ENCODE results near the gene ULBP3. TPM values are rescaled to one million over a fixed set of nuclear protein-coding genes. Genes with fewer than 3 reads are reported as not detected.
"Not testable (repeated sequence)": the region's sequence is repeated elsewhere in the genome, so short reads cannot be mapped to it uniquely, and the experiment has no call there.

ULBP3 gene
- total RNA-seq, 1 donor from 2014 or later = 1.0 TPM

DNA sequence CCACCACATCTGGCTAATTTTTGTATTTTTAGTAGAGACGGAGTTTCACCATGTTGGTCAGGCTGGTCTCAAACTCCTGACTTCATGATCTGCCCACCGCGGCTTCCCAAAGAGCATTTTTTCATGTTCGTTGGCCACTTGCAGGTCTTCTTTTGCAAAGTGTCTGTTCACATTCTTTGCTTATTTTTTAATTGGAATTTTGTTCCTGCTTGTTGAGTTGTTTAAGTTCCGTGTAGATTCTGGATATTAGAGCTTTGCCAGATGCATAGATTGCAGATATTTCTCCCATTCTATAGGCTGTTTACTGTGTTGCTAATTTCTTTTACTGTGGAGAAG lies 51.8 kb downstream of the ULBP3 start:
- intact Hi-C loops (cut with micrococcal nuclease) = loop anchor here (1.0 to 2.0 kb wide), 2 partner anchors 83 to 182 kb away; no protein-coding TSS in a partner anchor

- intact Hi-C loops (cut with micrococcal nuclease) = loop anchor here (1.0 to 2.0 kb wide), 2 partner anchors 82 to 182 kb away; no protein-coding TSS in a partner anchor
Observed at GRCh38 chr6:150016324-150017185, 52.4 kb downstream of the ULBP3 start.

DNA sequence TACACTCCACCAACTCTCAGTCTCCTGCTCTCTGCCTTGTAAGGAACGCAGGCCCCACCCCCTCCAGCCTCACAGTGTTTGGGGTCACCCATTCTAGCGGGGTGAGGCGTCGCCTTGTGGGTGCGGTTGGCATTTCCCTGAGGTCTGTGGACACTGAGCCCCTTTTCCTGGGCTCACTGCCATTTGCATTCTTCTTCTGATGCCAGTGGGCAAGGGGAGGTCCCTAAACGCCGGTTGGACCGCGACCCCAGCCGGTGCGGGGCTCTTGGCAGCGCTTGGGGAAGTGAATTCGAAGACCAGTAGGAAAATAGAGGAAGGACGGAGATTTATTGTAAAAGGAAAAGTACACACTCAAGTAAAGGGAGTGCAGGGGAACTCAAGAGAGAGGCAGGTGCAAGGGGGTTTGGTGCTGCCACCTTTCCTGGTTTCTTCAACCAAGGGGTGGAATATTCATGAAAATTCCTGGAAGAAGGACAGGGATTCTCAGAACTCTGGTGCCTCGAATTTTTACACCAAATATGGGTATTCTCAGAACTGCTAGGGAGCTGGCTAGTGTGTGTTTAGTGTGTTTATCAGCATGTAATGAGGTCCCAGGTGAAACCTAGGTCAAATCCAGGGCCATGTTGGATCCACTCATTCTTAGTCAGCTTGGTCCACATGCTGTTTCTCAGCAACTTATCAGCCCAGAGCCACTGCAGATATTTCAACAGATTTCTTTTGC lies 53.5 kb downstream of the ULBP3 start:
- intact Hi-C loops (cut with micrococcal nuclease) = loop anchor here (2.0 kb wide), 1 partner anchor 181 kb away; no protein-coding TSS in a partner anchor

DNA sequence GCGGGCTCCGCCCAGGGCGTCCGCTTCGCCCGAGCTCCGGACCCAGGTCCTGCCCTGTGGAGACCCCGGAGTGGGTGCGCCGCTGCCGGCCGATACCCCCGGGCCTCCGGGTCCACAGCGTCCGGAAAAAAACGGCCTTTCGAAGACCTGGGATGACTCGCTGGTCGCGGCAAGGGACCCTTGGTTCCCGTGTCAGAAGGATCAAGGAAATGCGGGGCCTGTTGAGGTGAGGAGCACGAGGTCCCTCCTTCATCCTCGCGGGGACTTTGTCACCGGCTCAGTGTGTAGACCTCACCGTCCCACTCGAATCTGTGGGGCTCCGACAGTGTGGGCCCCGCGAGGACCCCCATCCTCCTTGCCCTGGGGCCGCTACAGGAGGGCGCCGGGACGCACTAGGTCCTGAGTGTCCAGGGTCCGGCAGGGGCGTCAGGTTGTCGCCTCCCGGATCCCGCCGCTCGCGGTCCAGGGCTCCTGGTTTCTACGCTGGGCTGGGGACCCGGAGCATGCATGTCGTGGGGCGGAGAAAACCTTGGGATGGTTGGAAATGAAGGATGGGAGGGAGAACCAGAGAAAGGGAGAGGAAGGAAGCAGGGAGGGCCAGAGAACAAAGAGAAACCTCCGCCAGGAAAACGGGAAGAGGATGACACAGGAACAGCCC lies 54.2 kb downstream of the ULBP3 start:
- intact Hi-C loops (cut with micrococcal nuclease) = not testable (repeated sequence)

DNA sequence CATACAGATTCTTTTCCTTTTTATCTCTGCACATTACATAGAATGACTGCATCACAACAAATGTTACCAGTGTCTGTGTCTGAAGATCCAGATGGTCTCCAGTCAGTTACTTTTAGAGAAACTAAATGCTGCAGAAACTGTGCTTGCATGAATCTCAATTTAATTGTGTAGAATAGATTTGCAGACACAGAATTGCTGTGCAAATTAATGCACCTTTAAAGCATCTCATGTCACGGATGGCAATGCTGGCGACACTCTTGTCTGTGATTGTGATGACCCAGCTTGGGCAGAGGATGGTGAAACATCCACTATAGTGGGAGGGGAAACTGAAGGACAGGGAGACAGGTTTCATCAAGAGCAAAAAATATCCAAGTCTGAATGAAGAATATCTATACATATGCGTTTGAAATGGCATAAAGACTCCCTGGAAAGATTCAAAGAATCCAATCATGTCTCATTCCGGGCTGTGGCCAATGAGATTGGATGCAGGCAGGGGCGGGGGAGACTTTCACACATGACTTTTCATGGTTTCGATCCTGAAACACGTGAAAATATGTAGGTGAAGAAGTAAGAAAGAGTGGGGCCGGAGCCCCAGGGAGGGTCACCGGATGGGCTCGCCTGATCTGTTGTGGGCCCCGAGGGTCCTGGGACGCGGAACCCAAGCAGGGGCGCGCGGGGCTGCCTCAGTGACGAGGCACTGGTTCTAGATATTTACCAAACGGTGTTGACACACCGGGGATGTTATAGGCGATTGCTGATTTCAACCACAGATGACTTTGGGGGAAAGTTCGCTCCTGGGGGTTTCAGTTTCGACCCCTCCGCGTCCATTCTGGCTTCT lies 54.9 kb downstream of the ULBP3 start:
- intact Hi-C loops (cut with micrococcal nuclease) = not testable (repeated sequence)

DNA sequence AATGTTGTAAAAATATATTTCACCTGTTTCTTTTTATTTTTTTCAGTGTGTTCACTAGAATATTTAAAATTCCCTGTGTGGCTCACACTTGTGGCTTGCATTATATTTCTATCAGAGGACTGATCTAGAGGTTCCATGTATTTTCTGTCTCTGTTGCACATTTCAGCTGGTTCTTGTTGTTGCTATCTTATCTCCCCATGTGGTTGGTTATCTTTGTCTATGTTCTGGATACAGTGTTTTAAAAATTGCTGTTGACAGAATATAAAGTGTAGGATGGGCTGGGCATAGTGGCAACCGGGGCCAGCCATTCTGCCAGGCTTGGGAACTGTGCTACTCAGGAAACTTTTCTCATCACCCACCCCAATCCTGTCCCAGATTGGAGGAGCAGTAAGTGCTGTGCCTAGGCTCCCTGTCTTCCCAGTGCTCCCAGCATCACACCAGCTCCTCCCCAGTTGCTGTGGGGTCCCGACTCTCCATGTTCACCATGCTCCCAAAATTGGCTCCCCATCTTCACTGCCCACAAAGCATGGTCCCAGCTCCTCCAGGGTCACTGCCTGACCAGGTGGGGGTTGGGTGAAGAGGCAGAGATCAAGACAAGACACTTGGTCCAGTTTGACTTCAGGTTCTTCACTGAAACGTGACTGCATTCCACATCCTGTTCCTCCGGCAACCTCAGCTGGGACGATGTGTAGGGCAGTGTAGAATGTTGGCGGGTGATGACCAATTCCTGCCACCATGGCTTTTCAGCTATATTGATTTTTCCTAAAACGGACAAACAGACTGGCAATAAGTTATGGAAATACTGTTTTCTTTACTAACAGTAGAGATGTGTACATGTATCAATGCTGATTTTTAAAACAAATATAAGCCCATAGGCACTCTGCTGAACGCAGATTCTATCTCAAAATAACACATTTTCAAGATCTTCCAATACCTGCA lies 55.8 kb downstream of the ULBP3 start:
- intact Hi-C loops (cut with micrococcal nuclease) = not testable (repeated sequence)

Other genes starting within 250 kb of the ULBP3 start
- gene LRP11, start 204.8 kb downstream of the ULBP3 start, total RNA-seq = 2.9 and 3.4 TPM in 2 replicates
- gene RAET1E, start 171.0 kb downstream of the ULBP3 start, total RNA-seq = not detected in 2 replicates
- gene RAET1G, start 146.0 kb downstream of the ULBP3 start, total RNA-seq = not detected in 2 replicates
- 0.16 and 0.50 TPM in 2 replicates for gene ULBP2, start 127.1 kb downstream of the ULBP3 start, total RNA-seq
- gene ULBP1, start 105.2 kb downstream of the ULBP3 start, total RNA-seq = 0.27 and 0.39 TPM in 2 replicates
- gene RAET1L, start 43.6 kb downstream of the ULBP3 start, total RNA-seq = not detected in 2 replicates
- gene PPP1R14C, start 73.9 kb upstream of the ULBP3 start, total RNA-seq = 0.27 TPM in 1 of 2 replicates, not detected in the other

Data from T-helper 2 cell treated with Interferon-gamma antibody and Interleukin-4, amounts not matched to agents 100 ng/mL and 5 ng/mL, for 36 hours (primary cell).